IMR-90 (cell line): ENCODE data around the gene AEN. TPM values are rescaled to one million over a fixed set of nuclear protein-coding genes. Genes with fewer than 3 reads are reported as not detected.

Experiments used
- ATAC-seq: fragments of 200-7000 bp; cut with Tn5 transposase; 2 replicates; pipeline ENCODE4 v1.9.1; 2020; ENCODE audit warnings: low read depth, mild to moderate bottlenecking, moderate library complexity
- BruUV-seq: library from RNA; stranded (reverse); fragments of 400-500 nt; replicated peaks from 2 replicates; lab custom pipeline; 2021; lab: Mats Ljungman, UMichigan
- CTCF ChIA-PET: fragments of 300-600 bp; formaldehyde crosslinking; extraction: SDS; loops from one replicate; lab custom pipeline; 2021; ENCODE audit warnings: antibody characterized with exemption; lab: Yijun Ruan, JAX
- POLR2A ChIA-PET: fragments of 300-600 bp; sonication (Branson Sonifier 250); formaldehyde crosslinking; loops from one replicate; lab custom pipeline; 2022; ENCODE audit warnings: antibody characterized with exemption; ENCODE audit not compliant: unreplicated experiment; lab: Charles Lee
- DNase-seq: peaks from one replicate; pipeline ENCODE4 v3.0.0; 2013
- H2AFZ ChIP-seq: replicated peaks from 2 replicates; pipeline ENCODE3; 2013; ENCODE audit warnings: low read length, mild to moderate bottlenecking; ENCODE audit not compliant: poor library complexity
- H2AK5ac ChIP-seq: 2 replicates; pipeline ENCODE4 v1.6.1; 2013; ENCODE audit warnings: low read depth, low read length, inconsistent platforms
- H2AK9ac ChIP-seq: replicated peaks from 2 replicates; pipeline ENCODE3; 2013; ENCODE audit warnings: mild to moderate bottlenecking, low read depth, low read length, moderate library complexity; ENCODE audit not compliant: poor library complexity
- H2BK120ac ChIP-seq: 2 replicates; pipeline ENCODE4 v1.6.1; 2013; ENCODE audit warnings: low read depth, low read length, inconsistent platforms
- H2BK15ac ChIP-seq: 3 replicates; pipeline ENCODE4 v1.6.1; 2013; ENCODE audit warnings: low read depth, low read length, inconsistent platforms
- H2BK20ac ChIP-seq: 2 replicates; pipeline ENCODE4 v1.6.1; 2013; ENCODE audit warnings: low read depth, mild to moderate bottlenecking, inconsistent platforms, low read length, moderate library complexity
- H2BK5ac ChIP-seq: 2 replicates; pipeline ENCODE4 v1.6.1; 2013; ENCODE audit warnings: mild to moderate bottlenecking, low read depth, low read length, inconsistent platforms; ENCODE audit not compliant: poor library complexity, severe bottlenecking
- H3K14ac ChIP-seq: replicated peaks from 2 replicates; pipeline ENCODE4 v1.6.1; 2013; ENCODE audit warnings: low read depth, low read length, inconsistent platforms
- H3K18ac ChIP-seq: 2 replicates; pipeline ENCODE4 v1.6.1; 2013; ENCODE audit warnings: low read depth, low read length, control low read depth
- H3K23ac ChIP-seq: 2 replicates; pipeline ENCODE4 v1.6.1; 2013; ENCODE audit warnings: low read depth, low read length, inconsistent platforms
- H3K27ac ChIP-seq: 2 replicates; pipeline ENCODE4 v1.5.1; 2013; ENCODE audit warnings: mild to moderate bottlenecking, control low read depth, low read length; ENCODE audit not compliant: insufficient read depth
- H3K27me3 ChIP-seq: 2 replicates; pipeline ENCODE4 v1.6.1; 2013; ENCODE audit warnings: low read length; ENCODE audit not compliant: control insufficient read depth, insufficient read depth
- H3K36me3 ChIP-seq: 2 replicates; pipeline ENCODE4 v1.6.1; 2013; ENCODE audit warnings: low read length, mixed read lengths; ENCODE audit not compliant: control insufficient read depth, insufficient read depth
- H3K4ac ChIP-seq: 2 replicates; pipeline ENCODE4 v1.6.1; 2013; ENCODE audit warnings: low read depth, low read length, inconsistent platforms
- H3K4me1 ChIP-seq: 2 replicates; pipeline ENCODE4 v1.6.1; 2013; ENCODE audit warnings: low read length, mixed read lengths; ENCODE audit not compliant: control insufficient read depth, insufficient read depth
- H3K4me2 ChIP-seq: 2 replicates; pipeline ENCODE4 v1.6.1; 2013; ENCODE audit warnings: low read depth, mild to moderate bottlenecking, control low read depth, low read length, moderate library complexity
- H3K4me3 ChIP-seq: 2 replicates; pipeline ENCODE4 v1.5.1; 2013; ENCODE audit warnings: low read depth, mild to moderate bottlenecking, control low read depth, low read length, moderate library complexity; ENCODE audit not compliant: insufficient read depth
- H3K56ac ChIP-seq: 2 replicates; pipeline ENCODE4 v1.6.1; 2013; ENCODE audit warnings: low read length, inconsistent platforms; ENCODE audit not compliant: insufficient read depth; ENCODE audit errors: extremely low read depth
- H3K79me1 ChIP-seq, 2 experiments: 2 replicates each; pipeline ENCODE4 v1.6.1; 2013; ENCODE audit warnings: low read length in 2 of 2, inconsistent platforms in 1 of 2, low read depth in 1 of 2
- H3K9ac ChIP-seq: 2 replicates; pipeline ENCODE4 v1.6.1; 2013; ENCODE audit warnings: low read depth, low read length, control low read depth
- H3K9me1 ChIP-seq: 2 replicates; pipeline ENCODE4 v1.6.1; 2013; ENCODE audit warnings: low read length, inconsistent platforms; ENCODE audit not compliant: insufficient read depth
- H3K9me3 ChIP-seq: 2 replicates; pipeline ENCODE4 v1.6.1; 2013; ENCODE audit warnings: low read length; ENCODE audit not compliant: control insufficient read depth, insufficient read depth
- H4K20me1 ChIP-seq: 2 replicates; pipeline ENCODE4 v1.6.1; 2013; ENCODE audit warnings: low read length, inconsistent platforms; ENCODE audit not compliant: insufficient read depth
- H4K5ac ChIP-seq: 2 replicates; pipeline ENCODE4 v1.6.1; 2013; ENCODE audit warnings: mild to moderate bottlenecking, low read depth, low read length, control low read depth
- H4K8ac ChIP-seq, 2 experiments: 2 replicates each; pipeline ENCODE4 v1.6.1; 2013; ENCODE audit warnings: low read depth in 2 of 2, low read length in 2 of 2, control low read depth in 1 of 2, inconsistent platforms in 1 of 2
- H4K91ac ChIP-seq: 2 replicates; pipeline ENCODE4 v1.6.1; 2013; ENCODE audit warnings: low read depth, low read length, inconsistent platforms; ENCODE audit not compliant: insufficient read depth
- BHLHE40 ChIP-seq: fragments of 150-350 bp; IDR thresholded peaks from 2 replicates; pipeline ENCODE4 v1.6.1; 2016; ENCODE audit warnings: mild to moderate bottlenecking, low read depth, low read length
- CEBPB ChIP-seq: IDR thresholded peaks from 2 replicates; pipeline ENCODE4 v1.6.1; 2012; ENCODE audit warnings: low read depth, low read length, improper control_type of control experiment
- CHD1 ChIP-seq: IDR thresholded peaks from 2 replicates; pipeline ENCODE4 v1.6.1; 2012; ENCODE audit warnings: low read depth, low read length, improper control_type of control experiment
- MXI1 ChIP-seq: IDR thresholded peaks from 2 replicates; pipeline ENCODE4 v1.6.1; 2012; ENCODE audit warnings: low read depth, mild to moderate bottlenecking, low read length, moderate library complexity, borderline replicate concordance
- POLR2A ChIP-seq: IDR thresholded peaks from 2 replicates; pipeline ENCODE4 v1.6.1; 2012; ENCODE audit warnings: mild to moderate bottlenecking, low read depth, low read length
- RAD21 ChIP-seq: IDR thresholded peaks from 2 replicates; pipeline ENCODE4 v1.6.1; 2012; ENCODE audit warnings: low read length, improper control_type of control experiment
- RCOR1 ChIP-seq: IDR thresholded peaks from 2 replicates; pipeline ENCODE4 v1.6.1; 2012; ENCODE audit warnings: mild to moderate bottlenecking, low read length, improper control_type of control experiment; ENCODE audit not compliant: insufficient replicate concordance
- RFX5 ChIP-seq: IDR thresholded peaks from 2 replicates; pipeline ENCODE4 v1.8.0; 2012; ENCODE audit warnings: low read depth, mild to moderate bottlenecking, low read length, moderate library complexity
- SMC3 ChIP-seq: fragments of 150-350 bp; IDR thresholded peaks from 2 replicates; pipeline ENCODE4 v1.6.1; 2016; ENCODE audit warnings: low read depth, mild to moderate bottlenecking, antibody characterized with exemption, low read length, moderate library complexity
- WGBS, 2 experiments: methylation state at CpG; one replicate each; pipeline versions ENCODE4 v1.1.5 to v1.1.7; 2013; ENCODE audit warnings: missing lambda C conversion rate in 2 of 2; ENCODE audit not compliant: insufficient read length in 1 of 2; ENCODE audit errors: extremely low coverage in 2 of 2; 5-methylcytosine and 5-hydroxymethylcytosine counted together
- dilution Hi-C: fragments of 300-500 bp; cut with HindIII; formaldehyde crosslinking; loops from one replicate; pipeline ENCODE4 v1.14.3; 2018; ENCODE audit warnings: low sequenced_read_pairs; ENCODE audit not compliant: unreplicated experiment
- in situ Hi-C: fragments of 300-500 bp; cut with MboI; formaldehyde crosslinking; loops from 3 replicates; pipeline ENCODE4 v1.14.3; 2019; ENCODE audit warnings: low sequenced_read_pairs, inconsistent platforms, mixed read lengths
- intact Hi-C: fragments of 100-400 bp; cut with micrococcal nuclease; formaldehyde crosslinking; loops from 2 replicates; pipeline ENCODE4 v1.10.0; 2022
- polyA plus RNA-seq, 3 experiments: library from polyadenylated mRNA; depleted of rRNA; stranded (reverse); fragments of >200 nt; gene quantifications; 2 replicates each; pipeline ENCODE4 v1.2.3, GENCODE V29; 2012; ENCODE audit warnings: low replicate concordance in 1 of 3
- total RNA-seq: library from RNA; depleted of rRNA; stranded (reverse); fragments of >200 nt; gene quantifications from 2 replicates; pipeline ENCODE4 v1.2.3, GENCODE V29; 2012
- TF ChIP-seq, protein P1 (sequence below): conservative IDR thresholded peaks from 2 replicates; pipeline ENCODE4 v1.5.1; 2012; ENCODE audit warnings: mild to moderate bottlenecking, low read depth, low read length, improper control_type of control experiment
- TF ChIP-seq, protein P2 (sequence below): fragments of 150-350 bp; IDR thresholded peaks from 2 replicates; pipeline ENCODE4 v1.6.1; 2016; ENCODE audit warnings: low read depth, mild to moderate bottlenecking, low read length, moderate library complexity, borderline replicate concordance
- TF ChIP-seq, protein P3 (sequence below): fragments of 150-350 bp; IDR thresholded peaks from 2 replicates; pipeline ENCODE4 v1.6.1; 2017; ENCODE audit warnings: mild to moderate bottlenecking, antibody characterized with exemption, low read length, low read depth

Gene AEN
- total and polyA plus RNA-seq, 2 of the 4 experiments (the other 2 are of a cell fraction): 48.6 to 85.5 TPM

DNA sequence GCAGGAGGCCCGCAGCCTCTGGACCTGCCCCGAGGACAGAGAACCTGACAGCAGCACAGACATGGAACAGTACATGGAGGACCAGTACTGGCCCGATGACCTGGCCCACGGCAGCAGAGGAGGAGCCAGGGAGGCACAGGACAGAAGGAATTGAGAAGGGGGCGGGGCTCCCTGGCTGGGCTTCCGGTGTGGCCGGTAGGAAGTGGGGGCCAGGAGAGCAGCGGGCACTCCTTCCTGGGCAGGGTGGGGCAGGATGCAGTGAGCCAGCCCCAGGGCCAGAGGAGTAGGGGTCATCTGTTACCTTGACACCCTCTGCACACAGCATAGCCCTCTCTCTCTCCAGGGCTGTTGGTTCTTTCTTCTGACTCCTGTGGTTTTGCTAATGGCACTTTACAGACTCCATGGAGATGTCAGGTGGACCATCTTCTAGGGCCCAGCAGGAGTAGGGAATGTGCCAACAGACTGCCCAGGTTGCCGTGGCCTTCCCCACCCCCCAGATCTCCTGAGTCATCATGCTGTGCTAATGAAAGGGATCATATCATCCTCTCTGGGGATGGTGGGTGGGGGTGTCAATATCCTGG, 9.1 kb downstream of the AEN start:
- no TSS peak for BruUV-seq
- no peak overlapping the region for H3K18ac ChIP-seq
- H3K79me1 ChIP-seq: peaks cover 31 to 73% of the 10 kb centered on the region in 2 experiments
- H3K4ac ChIP-seq: no peak overlapping the region
- no peaks in the 10 kb centered on the region for H3K27me3 ChIP-seq
- no peak overlapping the region for H2BK120ac ChIP-seq
- H3K56ac ChIP-seq: no peak overlapping the region
- WGBS, 2 experiments: 94% methylated on average over 2 of the region's 9 CpGs; no CpG with 5 or more reads in 1 of the 2 experiments
- CTCF ChIA-PET: no interaction called here
- no peak overlapping the region for H3K14ac ChIP-seq
- peaks cover 66% of the 10 kb centered on the region for H3K36me3 ChIP-seq
- H2AFZ ChIP-seq: no peak overlapping the region
- H2BK5ac ChIP-seq: no peak overlapping the region
- H3K9ac ChIP-seq: no peak overlapping the region
- dilution Hi-C loops (no loop called here), intact Hi-C loops (no loop called here), in situ Hi-C loops (no loop called here)
- H4K91ac ChIP-seq: no peak overlapping the region
- H2AK5ac ChIP-seq: no peak overlapping the region
- no peaks in the 10 kb centered on the region for H3K9me3 ChIP-seq
- POLR2A ChIA-PET: no interaction called here
- peaks cover 17% of the 10 kb centered on the region; the same call in 1 of the 2 replicates for H3K4me1 ChIP-seq
- H4K20me1 ChIP-seq: peaks cover 83% of the 10 kb centered on the region
- no peak overlapping the region for H2AK9ac ChIP-seq
- H4K8ac ChIP-seq: no peak overlapping the region
- H3K4me2 ChIP-seq: no peak overlapping the region
- no peak overlapping the region for H2BK20ac ChIP-seq
- no peak overlapping the region for H4K5ac ChIP-seq
- no peak overlapping the region for H3K27ac ChIP-seq
- no peak overlapping the region for H3K4me3 ChIP-seq
- peak; percentile 28 for ATAC-seq
- no peak for DNase-seq
- TF ChIP-seq RFX5 (no peak), RCOR1 (no peak), POLR2A (no peak), CEBPB (no peak), RAD21 (no peak), BHLHE40 (no peak), SMC3 (no peak), CHD1 (no peak), MXI1 (no peak)
- TF ChIP-seq, protein P1, sequence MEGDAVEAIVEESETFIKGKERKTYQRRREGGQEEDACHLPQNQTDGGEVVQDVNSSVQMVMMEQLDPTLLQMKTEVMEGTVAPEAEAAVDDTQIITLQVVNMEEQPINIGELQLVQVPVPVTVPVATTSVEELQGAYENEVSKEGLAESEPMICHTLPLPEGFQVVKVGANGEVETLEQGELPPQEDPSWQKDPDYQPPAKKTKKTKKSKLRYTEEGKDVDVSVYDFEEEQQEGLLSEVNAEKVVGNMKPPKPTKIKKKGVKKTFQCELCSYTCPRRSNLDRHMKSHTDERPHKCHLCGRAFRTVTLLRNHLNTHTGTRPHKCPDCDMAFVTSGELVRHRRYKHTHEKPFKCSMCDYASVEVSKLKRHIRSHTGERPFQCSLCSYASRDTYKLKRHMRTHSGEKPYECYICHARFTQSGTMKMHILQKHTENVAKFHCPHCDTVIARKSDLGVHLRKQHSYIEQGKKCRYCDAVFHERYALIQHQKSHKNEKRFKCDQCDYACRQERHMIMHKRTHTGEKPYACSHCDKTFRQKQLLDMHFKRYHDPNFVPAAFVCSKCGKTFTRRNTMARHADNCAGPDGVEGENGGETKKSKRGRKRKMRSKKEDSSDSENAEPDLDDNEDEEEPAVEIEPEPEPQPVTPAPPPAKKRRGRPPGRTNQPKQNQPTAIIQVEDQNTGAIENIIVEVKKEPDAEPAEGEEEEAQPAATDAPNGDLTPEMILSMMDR: no peak
- TF ChIP-seq, protein P2, sequence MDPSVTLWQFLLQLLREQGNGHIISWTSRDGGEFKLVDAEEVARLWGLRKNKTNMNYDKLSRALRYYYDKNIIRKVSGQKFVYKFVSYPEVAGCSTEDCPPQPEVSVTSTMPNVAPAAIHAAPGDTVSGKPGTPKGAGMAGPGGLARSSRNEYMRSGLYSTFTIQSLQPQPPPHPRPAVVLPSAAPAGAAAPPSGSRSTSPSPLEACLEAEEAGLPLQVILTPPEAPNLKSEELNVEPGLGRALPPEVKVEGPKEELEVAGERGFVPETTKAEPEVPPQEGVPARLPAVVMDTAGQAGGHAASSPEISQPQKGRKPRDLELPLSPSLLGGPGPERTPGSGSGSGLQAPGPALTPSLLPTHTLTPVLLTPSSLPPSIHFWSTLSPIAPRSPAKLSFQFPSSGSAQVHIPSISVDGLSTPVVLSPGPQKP: no peak
- TF ChIP-seq, protein P3, sequence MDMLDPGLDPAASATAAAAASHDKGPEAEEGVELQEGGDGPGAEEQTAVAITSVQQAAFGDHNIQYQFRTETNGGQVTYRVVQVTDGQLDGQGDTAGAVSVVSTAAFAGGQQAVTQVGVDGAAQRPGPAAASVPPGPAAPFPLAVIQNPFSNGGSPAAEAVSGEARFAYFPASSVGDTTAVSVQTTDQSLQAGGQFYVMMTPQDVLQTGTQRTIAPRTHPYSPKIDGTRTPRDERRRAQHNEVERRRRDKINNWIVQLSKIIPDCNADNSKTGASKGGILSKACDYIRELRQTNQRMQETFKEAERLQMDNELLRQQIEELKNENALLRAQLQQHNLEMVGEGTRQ: no peak
- H3K9me1 ChIP-seq: peaks cover 29% of the 10 kb centered on the region
- no peak overlapping the region for H2BK15ac ChIP-seq
- no peak overlapping the region for H3K23ac ChIP-seq
